Raji (cell line): ENCODE data around the gene CLEC2A.

ENCODE experiments used
- POLR2A ChIP-seq: IDR thresholded peaks from 2 replicates; pipeline ENCODE4 v1.6.1; 2011; ENCODE audit warnings: low read depth, low read length, control low read depth; ENCODE audit not compliant: insufficient read depth

The CLEC2A gene

GRCh38 chr12:9869307-9870161 lies 62.6 kb downstream of the CLEC2A start, which contains the start of gene CLEC2B:
Gene CLEC2B, minus strand, starts transcription at chr12:9869354.
- peak; percentile 40; the same call in 1 of the 2 replicates for TF ChIP-seq POLR2A

- TF ChIP-seq POLR2A = no peak
Measured at GRCh38 chr12:9868951-9869306, 63.2 kb downstream of the CLEC2A start.

GRCh38 chr12:9868311-9868801 lies 63.8 kb downstream of the CLEC2A start:
- no peak for TF ChIP-seq POLR2A

- TF ChIP-seq POLR2A = no peak
Measured at GRCh38 chr12:9867531-9867930, 64.6 kb downstream of the CLEC2A start.

GRCh38 chr12:9866860-9867269 lies 65.3 kb downstream of the CLEC2A start:
- TF ChIP-seq POLR2A = no peak

GRCh38 chr12:9864913-9865675 lies 67.1 kb downstream of the CLEC2A start:
- TF ChIP-seq POLR2A = no peak
